Measurements from ENCODE around the gene NOL8.
A peak's percentile ranks its signal among the peaks of the same experiment; 100 is the strongest.

The NOL8 gene

GRCh38 chr9:92325269-92325990 lies at the start of gene NOL8, which contains the start of gene CENPP:
Gene NOL8, minus strand, starts transcription at chr9:92325350. Its CDS starts 1,189 bp downstream, at chr9:92324161.
Gene CENPP, plus strand, starts transcription at chr9:92325953.
- peak; percentile 74 for DNase-seq

DNA sequence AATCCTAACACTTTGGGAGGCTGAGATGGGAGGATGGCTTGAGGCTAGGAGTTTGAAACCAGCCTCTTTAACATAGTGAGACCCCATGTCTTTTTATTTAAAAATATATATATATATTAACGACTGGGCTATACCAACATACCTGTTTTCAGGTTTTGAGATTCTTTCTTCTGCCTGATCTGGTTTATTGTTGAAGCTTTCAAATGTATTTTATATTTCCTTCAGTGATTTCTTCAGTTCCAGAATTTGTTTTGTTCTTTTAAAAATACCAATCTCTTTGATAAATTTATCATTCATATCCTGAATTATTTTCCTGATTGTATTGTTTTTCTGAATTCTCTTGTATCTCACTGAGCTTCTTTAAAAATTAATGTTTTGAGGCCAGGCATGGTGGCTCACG lies 48.0 kb upstream of the NOL8 start:
- no peak for DNase-seq

- DNase-seq: no peak
These were observed 43.9 kb upstream of the NOL8 start for GRCh38 chr9:92369075-92369474.

GRCh38 chr9:92360083-92360482 lies 34.9 kb upstream of the NOL8 start:
- no peak for DNase-seq

GRCh38 chr9:92359394-92359995 lies 34.3 kb upstream of the NOL8 start:
- no peak for DNase-seq

DNA sequence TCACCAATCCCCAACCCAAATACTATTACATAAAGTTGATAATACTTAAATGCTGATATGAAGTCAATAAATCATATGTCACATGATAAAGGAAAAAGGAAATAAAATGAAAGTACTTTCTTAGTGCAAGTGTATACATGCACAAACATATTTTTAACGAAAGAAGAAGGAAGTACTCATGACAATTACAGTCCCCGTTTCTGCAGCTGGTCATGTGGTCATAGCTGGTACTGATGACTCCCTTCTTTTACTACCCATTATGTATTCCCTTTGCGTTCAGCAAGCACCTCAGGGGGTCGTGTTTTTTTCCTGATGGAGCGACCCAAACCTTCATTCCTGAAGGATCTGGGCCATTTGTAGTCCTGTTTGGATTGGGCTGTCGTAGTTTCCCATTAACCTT lies 27.9 kb upstream of the NOL8 start:
- DNase-seq: no peak

GRCh38 chr9:92350740-92351133 lies 25.6 kb upstream of the NOL8 start:
- no peak for DNase-seq

DNA sequence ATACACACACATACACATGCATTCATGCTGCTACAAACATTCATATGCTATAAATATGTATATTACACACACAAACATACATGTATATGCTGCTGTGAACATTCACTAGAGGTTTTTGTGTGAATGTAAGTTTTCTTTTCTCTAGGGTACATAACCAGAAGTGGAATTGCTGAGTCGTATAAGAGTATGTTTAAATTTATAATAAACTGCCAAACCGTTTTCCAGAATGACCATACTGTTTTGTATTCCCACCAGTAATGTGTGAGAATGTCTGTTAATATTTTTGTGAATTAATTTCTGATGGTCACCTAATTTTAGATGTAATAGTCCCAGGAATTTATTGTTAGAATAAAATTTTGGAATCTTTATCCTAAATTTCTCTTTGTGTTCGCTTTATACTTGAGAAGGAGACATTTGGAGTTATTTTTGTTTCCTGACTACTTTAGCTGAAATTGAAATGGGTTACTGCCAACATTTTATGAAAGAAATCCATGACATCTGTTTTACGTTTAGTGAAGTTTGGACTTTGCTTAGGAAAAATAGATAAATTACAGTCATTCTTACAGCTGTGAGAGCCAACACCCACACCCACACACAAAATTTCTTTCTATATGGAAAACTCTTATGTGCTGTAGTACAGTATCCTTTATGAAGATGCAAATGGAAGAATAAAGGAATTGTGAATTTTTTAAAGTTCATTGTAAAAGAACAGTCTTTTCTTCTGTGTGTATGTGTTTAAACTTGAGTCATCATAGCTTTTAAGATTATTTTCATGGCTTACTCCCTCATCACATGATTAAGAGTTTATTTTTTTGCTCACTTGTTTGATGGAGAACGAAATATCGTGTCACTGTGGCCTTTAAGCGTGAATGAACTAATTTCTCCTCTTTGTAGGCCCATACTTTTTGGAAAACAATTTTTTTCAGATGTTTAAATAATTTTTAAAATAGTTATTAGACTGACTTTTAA lies 24.9 kb upstream of the NOL8 start:
- DNase-seq: no peak

GRCh38 chr9:92345582-92345981 lies 20.4 kb upstream of the NOL8 start:
- DNase-seq: no peak

GRCh38 chr9:92342825-92343488 lies 17.8 kb upstream of the NOL8 start:
- DNase-seq: no peak

- no peak for DNase-seq
These were observed 16.4 kb upstream of the NOL8 start for GRCh38 chr9:92341578-92341977.

DNA sequence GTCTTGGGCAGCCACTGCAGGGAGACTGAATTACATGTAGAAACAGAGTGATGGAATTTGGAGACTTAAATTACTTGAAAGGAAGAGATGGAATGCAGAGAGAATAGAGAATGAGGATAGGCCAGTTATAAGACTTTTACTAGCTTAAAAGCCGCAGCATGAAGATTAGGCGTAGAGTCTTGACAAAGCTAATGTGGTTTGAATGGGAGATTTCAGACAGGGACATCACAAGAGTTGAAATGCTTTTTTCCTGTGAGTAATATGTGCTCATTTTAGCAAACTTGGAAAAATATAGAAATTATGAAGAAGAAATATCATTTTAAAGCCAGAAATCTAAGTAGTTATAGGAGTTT lies 8.1 kb upstream of the NOL8 start:
- DNase-seq: no peak

DNA sequence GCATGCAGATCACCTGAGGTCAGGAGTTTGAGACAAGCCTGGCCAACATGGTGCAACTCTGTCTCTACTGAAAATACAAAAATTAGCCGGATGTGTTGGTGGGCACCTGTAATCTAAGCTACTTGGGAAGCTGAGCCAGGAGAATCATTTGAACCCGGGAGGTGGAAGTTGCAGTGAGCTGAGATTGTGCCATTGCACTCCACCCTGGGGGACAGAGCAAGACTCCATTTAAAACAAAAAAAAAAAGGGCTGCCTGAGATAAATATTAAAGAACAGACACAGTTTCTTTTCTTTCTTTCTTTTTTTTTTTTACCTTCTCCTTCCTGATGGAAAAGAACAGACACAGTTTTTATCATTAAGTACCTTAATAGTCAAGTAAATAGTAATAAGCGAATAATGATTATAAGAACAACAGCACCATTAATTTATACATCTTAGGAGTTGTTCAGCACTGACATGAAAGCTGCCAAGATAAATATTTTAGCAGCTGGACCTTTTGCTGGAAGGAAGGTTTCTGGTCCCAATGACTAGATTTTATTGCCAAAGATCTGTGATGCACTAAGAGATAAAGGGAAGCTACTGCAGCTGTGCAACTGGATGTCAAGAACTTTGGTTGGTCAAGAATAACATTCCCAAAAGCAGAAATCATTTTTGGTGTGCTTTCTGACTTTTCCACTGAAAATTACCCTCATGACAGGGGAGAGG lies 7.6 kb upstream of the NOL8 start:
- DNase-seq: no peak

- DNase-seq: no peak
These were observed 3.1 kb upstream of the NOL8 start for GRCh38 chr9:92328225-92328624.

DNA sequence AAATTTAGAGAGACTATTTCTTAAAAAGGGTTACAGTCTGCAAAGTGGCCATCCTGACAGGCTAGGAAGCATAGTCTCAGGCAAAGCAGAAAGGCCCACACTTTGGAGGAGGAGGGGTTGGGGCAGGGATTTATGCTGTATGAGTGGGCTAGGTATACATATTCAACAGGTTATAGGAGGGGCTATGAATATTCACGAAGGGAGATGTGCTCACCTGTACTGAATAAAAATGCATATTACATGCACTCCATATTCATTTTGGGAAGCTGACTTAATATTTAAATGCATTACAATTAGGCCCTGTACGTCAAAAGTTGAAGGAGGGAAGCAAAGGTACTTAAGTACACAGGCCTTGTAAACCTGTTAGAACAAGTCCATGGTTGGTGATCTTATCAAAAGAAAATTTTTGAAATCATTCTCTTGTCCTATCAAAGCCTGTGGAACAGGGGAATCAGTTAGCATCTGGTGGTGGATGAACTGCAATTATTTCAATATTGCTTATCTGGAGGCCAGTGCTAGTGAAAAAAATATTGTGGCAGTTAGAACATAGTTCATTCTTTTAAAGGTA lies 2.2 kb upstream of the NOL8 start:
- DNase-seq: no peak

- no peak for DNase-seq
These were observed 896 bp upstream of the NOL8 start for GRCh38 chr9:92325991-92326500.

- DNase-seq: peak; percentile 34
These were observed 271 bp downstream of the NOL8 start for GRCh38 chr9:92324889-92325268.

- DNase-seq: no peak
These were observed 719 bp downstream of the NOL8 start for GRCh38 chr9:92324431-92324830.

- no peak for DNase-seq
These were observed 9.7 kb downstream of the NOL8 start for GRCh38 chr9:92315456-92315855.

- DNase-seq: no peak
These were observed 11.5 kb downstream of the NOL8 start for GRCh38 chr9:92313624-92314012.

GRCh38 chr9:92312887-92313623 lies 12.1 kb downstream of the NOL8 start:
- DNase-seq: no peak
